Stimulated activated CD8-positive, alpha-beta memory T cell treated with anti-CD3 and anti-CD28 coated beads, Interleukin-7, amount 100 ng/mL, for 48 hours (primary cell): ENCODE data around the gene XXYLT1.
"Not testable (repeated sequence)": the region's sequence is repeated elsewhere in the genome, so short reads cannot be mapped to it uniquely, and the experiment has no call there.

Experiments
- DNase-seq, 2 donors: peaks; one replicate each; pipeline ENCODE4 v3.0.0-alpha.2; 2020; ENCODE audit warnings: low read depth in 1 of 2; ENCODE audit errors: extremely low read depth in 1 of 2

Gene XXYLT1

DNA sequence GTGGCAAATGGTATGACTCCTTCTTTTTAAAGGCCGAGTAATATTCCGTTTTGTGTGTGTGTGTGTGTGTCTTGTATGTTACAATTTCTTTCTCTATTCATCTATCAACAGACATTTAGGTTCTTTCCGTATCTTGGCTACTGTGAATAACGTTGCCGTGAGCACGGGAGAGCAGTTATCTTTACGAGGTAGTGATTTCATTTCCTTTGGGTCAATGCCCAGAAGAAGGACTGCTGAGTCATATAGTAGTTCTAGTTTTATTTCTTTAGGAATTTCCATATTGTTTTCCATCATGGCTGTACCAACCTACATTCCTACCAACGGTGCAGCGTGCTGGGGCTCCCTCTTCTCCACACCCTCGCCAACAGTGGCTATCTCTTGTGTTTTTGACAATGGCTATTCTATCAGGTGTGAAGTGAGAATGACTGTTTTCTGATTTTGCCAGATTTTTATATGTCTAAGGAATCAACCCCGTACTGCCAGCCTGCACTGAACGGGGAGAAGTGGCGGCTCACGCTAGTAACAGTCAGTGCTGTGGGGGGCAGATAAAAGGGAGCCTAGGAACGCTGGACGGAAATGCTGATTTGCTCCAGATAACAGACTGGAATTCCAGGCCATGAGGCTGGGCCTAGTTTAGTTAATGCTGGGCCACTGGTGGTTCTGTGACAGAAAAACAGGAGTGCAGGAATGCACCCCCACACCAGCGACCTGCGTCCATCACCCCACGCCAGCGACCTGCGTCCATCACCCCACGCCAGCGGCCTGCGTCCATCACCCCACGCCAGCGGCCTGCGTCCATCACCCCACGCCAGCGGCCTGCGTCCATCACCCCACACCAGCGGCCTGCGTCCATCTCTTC is 168.1 kb downstream of the XXYLT1 start:
- DNase-seq, result no peak

- DNase-seq, result no peak
These were observed 168.9 kb downstream of the XXYLT1 start for GRCh38 chr3:195101927-195102608.

DNA sequence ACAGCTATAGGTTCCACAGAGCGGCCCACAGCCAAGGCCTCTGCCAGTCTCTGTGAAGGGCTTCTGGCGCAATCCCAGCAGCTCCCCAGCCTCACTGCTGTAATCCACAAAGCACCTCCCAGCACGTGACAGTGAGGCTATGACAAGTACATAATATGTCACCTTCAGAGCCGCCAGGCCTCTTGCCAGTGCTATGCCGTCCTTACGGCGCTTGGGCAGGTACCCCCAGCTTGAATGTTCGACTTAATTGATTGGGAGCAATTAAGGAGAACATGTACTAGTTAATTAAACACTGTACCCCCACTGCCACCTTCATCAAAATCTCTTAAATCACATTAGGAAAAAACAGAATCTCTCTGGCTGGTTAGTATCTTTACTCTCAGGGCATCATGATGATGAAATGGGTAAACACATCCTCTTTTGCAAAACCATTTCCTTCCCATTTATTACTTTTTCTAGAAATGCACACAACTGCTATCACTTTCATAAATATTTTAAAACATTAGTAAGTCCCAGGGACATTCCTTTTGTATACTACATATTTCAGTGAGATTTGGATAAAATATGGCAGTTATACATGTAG is 169.9 kb downstream of the XXYLT1 start:
- no peak for DNase-seq

DNA sequence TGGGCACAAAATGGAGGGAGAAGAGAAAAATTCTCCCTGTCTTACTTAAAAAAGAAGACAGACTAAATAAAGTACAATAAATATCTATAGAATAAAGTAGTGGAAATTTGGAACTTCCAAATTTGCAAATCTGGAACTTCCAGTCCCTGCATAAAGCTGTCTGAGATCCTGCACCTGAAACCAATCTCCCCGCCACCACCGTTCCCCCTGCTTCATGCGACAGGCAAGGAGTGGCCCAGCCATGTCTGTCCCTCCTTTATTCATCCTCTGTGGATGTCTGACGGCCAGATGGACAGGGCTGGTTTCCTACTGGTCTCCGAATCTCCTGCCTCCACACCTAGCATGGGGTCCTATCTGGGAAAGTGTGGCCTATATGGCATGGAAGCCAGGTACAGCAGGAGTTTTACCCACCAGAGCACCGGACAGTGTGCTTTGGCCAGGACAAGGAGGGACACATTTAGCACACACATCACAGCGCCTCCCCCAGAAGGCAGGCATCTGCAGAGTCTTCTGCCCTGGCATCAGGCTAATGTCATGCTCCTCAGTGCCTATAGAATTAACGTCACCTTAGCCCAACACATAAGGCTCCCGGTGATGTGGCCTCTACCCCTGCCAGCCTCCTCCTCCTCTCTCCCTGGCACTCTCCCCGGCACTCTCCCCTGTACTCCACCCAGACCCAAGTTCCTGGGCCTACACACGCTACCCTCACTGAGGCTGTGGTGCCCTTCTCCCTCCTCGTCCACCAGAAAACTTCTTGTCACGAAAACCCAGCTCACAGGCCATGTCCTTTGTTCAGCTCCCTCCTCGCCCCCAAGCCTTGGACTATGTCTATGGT is 170.8 kb downstream of the XXYLT1 start:
- no peak for DNase-seq

DNA sequence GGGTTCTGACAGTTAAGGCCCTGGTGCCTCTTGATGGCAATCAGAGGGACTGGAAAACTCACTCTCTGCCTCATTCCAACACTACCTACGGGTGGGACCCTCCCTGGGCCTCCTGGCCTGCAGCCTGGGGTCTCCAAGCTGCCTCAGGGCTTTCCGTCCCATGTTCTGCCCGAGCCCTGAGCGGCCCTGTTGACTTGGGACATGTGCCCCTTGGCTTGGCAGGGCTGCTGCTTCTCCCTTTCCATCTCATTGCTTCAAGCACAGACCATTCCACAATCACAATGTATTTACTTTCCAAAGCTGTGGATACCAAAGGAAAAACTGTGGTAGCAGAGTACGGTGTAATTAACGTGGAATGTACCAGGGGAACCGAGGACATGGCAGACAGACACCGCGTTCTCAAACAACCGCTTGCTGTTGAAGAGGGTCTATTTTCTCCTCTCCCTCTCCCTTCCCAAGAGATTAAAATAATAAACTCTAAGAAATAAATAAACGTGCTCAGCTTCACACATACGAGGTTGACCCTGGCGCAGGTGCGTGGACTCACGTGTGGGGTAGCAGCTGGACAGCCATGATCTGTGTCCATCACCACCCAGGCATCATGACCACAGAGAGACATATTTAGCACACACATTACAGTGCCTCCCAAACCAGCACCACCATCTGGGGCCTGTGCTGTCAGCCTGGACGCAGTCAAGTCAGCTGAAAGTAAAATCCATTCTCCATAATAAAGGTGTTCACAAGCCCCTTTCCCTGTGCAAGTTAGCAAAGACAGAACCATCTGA is 172.0 kb downstream of the XXYLT1 start:
- no peak for DNase-seq

- DNase-seq, result no peak
These were observed 173.4 kb downstream of the XXYLT1 start for GRCh38 chr3:195097331-195098255.

- no peak for DNase-seq
These were observed 174.3 kb downstream of the XXYLT1 start for GRCh38 chr3:195096484-195097330.

DNA sequence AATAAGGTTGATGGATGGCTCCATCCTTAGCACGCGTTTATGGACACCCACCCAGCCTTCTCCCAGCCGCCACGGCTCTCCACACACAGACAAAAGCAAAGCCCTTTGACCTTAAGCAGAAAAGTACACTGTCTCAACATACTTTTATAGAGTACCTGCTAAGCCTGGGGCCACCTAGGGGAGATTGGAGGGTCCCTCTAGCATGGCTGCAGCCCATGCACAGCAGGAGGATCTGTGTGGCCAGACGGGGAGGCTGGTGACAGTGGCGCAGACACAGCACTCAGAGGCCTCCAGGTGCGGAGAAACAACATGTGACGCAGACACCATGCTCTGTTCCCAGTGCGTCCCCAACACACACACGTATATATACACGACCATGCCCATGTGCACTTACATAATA is 174.9 kb downstream of the XXYLT1 start:
- no peak for DNase-seq

- DNase-seq, result no peak
These were observed 175.3 kb downstream of the XXYLT1 start for GRCh38 chr3:195095704-195096036.

DNA sequence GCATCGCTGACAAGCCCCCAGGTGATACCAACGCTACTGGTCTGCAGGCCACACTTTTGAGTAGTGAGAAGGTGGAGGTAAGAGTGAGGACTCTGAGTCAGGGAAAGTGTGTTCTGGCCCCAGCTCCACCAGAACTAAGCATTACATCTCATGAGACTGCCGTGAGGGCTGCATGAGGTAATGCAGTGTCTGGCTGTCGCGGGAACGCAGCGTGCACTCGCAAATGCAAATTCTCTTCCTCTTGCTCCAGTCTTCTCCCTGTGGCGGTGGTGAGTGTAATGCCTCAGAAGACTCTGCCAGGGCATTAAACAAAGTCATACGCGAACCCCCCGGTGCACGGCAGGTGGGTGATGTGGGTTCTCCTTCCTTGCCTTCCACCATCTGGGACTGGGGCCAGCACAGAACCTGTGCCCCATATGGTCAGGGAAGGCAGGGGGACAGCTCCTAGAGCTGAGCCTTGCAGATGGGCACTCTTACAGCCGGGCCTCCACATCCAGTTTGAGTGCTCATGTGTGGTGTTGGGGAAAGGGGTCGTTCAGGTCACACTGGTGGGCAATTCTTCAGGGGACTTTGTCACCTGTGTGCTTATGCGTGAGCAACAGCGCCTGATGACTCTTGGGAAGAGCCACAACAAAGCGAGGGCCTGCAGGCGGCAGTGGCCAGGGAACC is 175.8 kb downstream of the XXYLT1 start:
- DNase-seq, result no peak

DNA sequence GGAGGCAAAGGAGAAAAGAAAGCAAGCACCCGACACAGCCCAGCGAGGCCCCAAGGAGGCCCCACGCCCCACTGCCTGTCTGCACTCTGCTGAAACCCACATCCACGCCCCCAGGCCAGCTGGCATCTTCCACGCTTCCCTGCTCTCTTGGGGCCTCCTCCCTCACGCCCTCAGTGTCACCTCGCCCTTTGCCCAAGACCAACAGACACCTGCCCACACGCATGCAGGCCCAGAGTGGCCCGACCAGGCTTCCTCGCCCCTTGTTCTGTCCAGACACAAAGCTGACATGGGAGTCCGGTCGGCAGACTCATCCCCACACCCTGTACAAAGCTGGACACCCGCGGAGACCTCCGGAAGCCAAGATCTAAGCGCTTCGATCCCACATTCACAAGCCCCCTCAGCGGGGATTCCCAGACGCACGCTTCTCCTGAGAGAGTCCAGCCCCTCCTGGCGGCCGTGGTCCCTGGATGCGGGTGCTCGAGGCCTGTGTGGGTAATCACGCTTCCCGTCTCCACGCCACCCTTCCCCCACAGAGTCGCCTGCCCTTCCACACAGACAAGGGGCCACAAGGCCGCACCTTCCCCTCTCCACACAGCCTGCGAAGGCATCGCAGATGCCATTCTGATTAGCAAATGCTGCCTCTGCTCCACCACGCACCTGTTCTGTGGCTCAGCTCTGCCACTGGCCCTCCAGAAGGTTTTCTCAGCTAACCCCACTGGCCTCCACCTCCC is 176.6 kb downstream of the XXYLT1 start:
- DNase-seq, result no peak

DNA sequence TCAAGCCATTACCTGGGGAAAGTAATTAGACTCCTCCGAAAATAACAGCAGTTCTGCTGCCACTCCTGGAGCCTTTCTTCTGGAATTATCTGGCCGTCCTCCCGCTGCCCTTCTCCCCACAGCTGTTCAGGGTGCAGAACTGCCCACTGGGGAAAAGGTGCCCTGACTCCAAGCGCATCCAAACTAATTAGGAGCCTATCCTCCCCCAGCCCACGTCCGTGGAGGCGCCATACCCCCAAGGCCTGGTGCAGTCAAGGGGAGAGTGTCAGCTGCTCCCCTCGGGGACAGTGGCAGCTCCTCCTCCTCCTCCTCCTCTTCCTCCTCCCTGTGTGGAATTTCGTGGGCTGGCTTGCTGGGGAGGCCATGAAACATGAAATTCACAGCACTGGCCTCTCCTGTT is 177.2 kb downstream of the XXYLT1 start:
- no peak for DNase-seq

DNA sequence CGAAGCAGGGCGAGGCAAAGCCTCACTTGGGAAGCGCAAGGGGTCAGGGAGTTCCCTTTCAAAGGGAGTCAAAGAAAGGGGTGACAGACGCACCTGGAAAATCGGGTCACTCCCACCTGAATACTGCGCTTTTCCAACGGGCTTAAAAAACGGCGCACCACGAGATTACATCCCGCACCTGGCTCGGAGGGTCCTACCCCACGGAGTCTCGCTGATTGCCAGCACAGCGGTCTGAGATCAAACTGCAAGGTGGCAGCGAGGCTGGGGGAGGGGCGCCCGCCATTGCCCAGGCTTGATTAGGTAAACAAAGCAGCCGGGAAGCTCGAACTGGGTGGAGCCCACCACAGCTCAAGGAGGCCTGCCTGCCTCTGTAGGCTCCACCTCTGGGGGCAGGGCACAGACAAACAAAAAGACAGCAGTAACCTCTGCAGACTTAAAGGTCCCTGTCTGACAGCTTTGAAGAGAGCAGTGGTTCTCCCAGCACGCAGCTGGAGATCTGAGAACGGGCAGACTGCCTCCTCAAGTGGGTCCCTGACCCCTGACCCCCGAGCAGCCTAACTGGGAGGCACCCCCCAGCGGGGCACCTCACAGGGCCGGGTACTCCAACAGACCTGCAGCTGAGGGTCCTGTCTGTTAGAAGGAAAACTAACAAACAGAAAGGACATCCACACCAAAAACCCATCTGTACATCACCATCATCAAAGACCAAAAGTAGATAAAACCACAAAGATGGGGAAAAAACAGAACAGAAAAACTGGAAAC is 182.9 kb downstream of the XXYLT1 start:
- not testable (repeated sequence) for DNase-seq

- DNase-seq, result no peak
These were observed 183.6 kb downstream of the XXYLT1 start for GRCh38 chr3:195087328-195087727.

DNA sequence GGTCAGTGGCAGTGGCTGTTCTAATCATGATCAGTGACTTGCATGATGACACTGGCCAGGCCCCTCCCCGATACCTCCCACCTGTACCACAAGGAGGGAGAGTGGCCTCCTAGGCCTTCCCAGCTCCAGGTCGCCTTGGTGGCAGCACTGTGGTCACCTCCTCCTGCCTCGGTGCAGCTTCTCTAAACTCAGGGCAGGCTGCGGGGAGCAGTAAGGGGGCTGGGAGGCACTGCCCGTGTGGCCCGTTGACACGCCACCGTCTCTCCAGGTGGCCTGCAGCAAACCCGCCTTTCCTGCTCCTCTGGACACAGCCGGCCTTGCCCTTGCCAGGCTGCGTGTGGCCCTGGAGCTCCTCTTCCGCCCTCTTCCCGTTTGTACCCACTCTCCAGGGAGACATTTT is 184.1 kb downstream of the XXYLT1 start:
- no peak for DNase-seq

DNA sequence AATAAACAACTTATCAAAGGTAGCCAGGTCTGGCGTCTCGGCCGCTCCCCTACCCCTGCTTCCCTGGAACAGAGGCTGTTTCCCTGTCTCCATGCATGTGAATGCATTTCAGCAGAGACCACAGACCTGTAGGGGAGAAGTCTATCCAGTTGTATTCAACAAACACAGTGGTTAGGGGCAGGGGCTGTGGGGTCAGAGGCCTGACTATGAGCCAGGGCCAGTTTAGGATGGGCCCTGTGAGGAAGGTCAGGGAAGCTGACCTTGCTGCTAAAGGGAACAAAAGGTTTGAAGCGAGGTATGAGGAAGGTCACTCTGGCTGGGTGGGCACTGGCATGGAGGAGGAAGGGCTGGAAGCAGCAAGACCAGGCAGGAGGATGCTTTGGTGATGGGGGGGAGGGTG is 184.6 kb downstream of the XXYLT1 start:
- DNase-seq, result no peak
